PC-9 (cell line): ENCODE results near the gene TDRD6.

ENCODE experiments used
- EZH2 ChIP-seq: fragments of 200-600 bp; sonication (generic); IDR thresholded peaks from 2 replicates; pipeline ENCODE4 v1.8.0; 2017; ENCODE audit warnings: antibody characterized with exemption, low read depth
- TF ChIP-seq, protein P1 (sequence below): fragments of 200-600 bp; sonication (generic); conservative IDR thresholded peaks from 2 replicates; pipeline ENCODE4 v1.6.1; 2017; ENCODE audit warnings: mixed run types, antibody characterized with exemption, mild to moderate bottlenecking, moderate library complexity

DNA sequence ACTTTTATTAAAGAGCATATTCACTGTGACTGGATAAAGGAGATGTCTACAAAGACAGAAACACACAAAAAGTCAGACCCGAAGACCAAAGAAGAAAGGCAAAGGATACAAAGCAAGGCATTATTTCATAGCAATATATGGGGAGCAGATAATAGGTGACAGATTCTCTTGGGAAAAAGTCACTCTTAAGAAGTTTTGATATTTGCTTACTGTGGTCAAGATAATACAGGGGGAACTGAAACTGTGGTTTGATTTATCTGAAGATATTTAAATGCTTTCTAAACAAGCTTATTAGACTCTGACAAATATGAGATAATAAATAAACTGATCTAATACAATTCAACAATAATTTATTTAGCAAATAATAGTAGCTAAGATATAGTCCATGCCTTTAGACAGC, 49.8 kb upstream of the TDRD6 start:
- TF ChIP-seq, protein P1, sequence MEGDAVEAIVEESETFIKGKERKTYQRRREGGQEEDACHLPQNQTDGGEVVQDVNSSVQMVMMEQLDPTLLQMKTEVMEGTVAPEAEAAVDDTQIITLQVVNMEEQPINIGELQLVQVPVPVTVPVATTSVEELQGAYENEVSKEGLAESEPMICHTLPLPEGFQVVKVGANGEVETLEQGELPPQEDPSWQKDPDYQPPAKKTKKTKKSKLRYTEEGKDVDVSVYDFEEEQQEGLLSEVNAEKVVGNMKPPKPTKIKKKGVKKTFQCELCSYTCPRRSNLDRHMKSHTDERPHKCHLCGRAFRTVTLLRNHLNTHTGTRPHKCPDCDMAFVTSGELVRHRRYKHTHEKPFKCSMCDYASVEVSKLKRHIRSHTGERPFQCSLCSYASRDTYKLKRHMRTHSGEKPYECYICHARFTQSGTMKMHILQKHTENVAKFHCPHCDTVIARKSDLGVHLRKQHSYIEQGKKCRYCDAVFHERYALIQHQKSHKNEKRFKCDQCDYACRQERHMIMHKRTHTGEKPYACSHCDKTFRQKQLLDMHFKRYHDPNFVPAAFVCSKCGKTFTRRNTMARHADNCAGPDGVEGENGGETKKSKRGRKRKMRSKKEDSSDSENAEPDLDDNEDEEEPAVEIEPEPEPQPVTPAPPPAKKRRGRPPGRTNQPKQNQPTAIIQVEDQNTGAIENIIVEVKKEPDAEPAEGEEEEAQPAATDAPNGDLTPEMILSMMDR, result no peak
- TF ChIP-seq EZH2, result no peak
